ENCODE measurements around the gene CMTM7.

Gene CMTM7

DNA sequence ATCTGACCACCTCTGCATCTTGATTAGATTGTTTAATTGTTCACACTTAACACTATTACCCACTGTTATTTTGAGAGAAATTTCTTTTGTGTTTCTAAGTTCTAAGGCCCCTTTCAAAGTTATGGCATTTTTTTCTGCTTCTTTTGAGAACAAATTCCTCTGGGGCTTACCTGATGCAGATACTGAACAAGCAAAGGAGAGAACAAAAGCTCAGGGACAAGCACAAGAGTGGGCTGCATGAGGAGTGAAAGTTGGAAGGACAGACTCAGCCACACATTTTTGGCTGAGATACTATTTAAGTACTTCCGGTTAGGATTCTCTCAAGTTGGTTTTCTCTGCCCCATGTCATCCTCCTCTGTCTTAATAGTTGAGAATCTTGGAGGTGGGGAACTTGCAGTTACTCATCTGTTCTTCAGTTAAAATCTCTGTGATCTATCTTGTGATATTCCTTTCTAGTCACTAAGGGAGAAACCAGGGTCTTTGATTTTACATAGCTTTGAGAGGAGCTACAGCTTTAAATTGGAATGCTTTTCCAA lies 56.3 kb downstream of the CMTM7 start:
- no peak for TF ChIP-seq CTCF (IDR thresholded peaks at IDR 0.05; ENCODE audit: control extremely low read depth, extremely low read depth, low read depth, missing control alignments)
- no peak for DNase-seq (ENCODE audit: extremely low spot score)
- CTCF ChIA-PET = interaction anchor here (1.0 to 5.1 kb wide), 7 partner anchors 9 to 72 kb away, joined by 3 to 42 read pairs (median 4); no protein-coding TSS in a partner anchor
- POLR2A ChIA-PET = no interaction called here

DNA sequence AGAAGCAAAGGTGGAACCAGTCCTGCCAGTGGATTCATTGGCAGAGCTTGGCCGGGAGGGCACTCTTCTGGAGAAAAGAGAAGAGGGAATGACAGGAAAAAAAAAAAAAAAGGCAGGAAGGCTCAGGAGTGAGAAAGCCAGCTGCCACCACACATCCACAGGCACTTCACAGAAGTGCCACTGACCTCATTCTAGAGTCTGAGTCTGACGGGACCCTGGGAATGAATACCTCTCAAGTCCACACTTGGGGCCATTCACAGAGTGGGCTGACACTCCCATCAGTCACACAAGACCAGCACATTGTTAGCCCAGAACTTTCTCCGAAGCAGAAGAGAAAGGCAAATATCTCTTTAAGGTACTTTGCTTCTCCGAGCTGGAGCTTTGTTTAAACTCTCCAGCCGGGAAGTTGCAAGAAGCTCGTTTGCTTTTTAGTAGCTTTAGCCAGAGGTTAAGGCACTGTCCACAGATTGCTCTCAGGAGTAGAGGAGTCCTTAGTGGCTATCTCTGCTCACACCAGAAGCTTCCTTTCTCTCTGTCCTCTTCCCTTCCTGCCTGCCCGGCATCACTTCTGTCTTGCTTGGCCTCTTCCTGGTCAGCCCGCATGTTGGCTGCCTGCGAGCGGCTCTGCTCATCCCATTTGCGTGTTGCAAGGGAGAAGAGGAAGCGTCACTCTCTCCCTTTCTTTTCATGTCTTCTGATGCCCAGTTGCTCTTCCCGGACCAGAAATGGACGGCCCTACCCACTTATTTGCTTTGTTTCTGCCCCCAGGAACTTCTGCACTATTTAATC lies 57.2 kb downstream of the CMTM7 start:
- ChIA-PET CTCF (interaction anchor here (1.0 to 5.1 kb wide), 11 partner anchors 8 to 271 kb away, joined by 3 to 42 read pairs (median 4); no protein-coding TSS in a partner anchor), POLR2A (no interaction called here)
- no peak for TF ChIP-seq CTCF (IDR thresholded peaks at IDR 0.05; ENCODE audit: control extremely low read depth, extremely low read depth, low read depth, missing control alignments)
- DNase-seq (ENCODE audit: extremely low spot score) = no peak

DNA sequence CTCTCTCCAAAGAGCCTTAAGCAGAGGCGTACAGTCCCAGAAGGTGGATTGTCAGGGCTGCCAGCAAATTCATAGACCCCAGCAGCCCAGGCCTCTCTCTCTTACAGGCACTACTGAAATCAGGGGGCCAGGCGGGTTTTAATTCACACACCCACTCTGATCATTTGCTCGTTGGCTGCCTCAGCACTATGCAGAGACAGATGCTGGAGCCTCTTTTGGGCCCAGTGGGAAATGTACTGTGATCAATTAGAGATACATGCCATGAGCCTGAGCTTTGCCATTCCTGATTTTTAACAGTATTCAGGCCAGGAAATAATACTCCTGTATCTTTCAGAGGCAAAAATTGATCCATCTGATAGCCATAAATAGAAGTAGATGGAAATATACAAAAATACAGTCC lies 58.0 kb downstream of the CMTM7 start:
- POLR2A ChIA-PET = no interaction called here
- CTCF ChIA-PET = interaction anchor here (1.1 to 5.1 kb wide), 9 partner anchors 9 to 272 kb away, joined by 3 to 42 read pairs (median 3); no protein-coding TSS in a partner anchor
- no peak for TF ChIP-seq CTCF (IDR thresholded peaks at IDR 0.05; ENCODE audit: control extremely low read depth, extremely low read depth, low read depth, missing control alignments)
- no peak for DNase-seq (ENCODE audit: extremely low spot score)

- no peak for TF ChIP-seq CTCF (IDR thresholded peaks at IDR 0.05; ENCODE audit: control extremely low read depth, extremely low read depth, low read depth, missing control alignments)
- POLR2A ChIA-PET = no interaction called here
- CTCF ChIA-PET = interaction anchor here (1.1 to 5.1 kb wide), 7 partner anchors 10 to 273 kb away, joined by 3 to 42 read pairs (median 5); no protein-coding TSS in a partner anchor
- DNase-seq (ENCODE audit: extremely low spot score) = no peak
Observed at GRCh38 chr3:32450426-32450825, 58.8 kb downstream of the CMTM7 start.

GRCh38 chr3:32450992-32451659 lies 59.5 kb downstream of the CMTM7 start:
- POLR2A ChIA-PET = no interaction called here
- CTCF ChIA-PET = interaction anchor here (0.6 to 5.1 kb wide), 5 partner anchors 10 to 292 kb away, joined by 3 to 42 read pairs (median 3); no protein-coding TSS in a partner anchor
- TF ChIP-seq CTCF (IDR thresholded peaks at IDR 0.05; ENCODE audit: control extremely low read depth, extremely low read depth, low read depth, missing control alignments) = no peak
- DNase-seq (ENCODE audit: extremely low spot score) = no peak

DNA sequence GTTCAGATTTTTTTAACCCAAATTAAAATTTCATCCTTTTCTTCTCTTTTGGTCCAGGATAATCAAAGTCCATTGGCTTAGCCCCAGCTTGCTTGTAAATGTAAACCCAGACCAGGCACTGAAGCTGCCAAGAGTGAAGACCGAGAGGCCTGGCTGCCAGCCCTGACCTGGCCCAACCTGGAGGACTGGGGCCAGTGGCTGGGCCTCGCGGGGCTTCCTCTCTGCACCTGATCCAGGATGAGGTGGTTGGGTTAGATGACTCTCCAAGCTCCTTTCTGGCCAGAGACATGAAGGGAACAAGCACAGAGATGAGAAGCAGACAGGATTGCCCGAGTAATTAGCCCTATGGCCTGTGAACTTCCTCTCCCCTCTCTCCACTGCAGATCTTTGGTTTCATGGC lies 60.4 kb downstream of the CMTM7 start:
- ChIA-PET CTCF (interaction anchor here (0.6 to 5.1 kb wide), 3 partner anchors 14 to 293 kb away, joined by 3 to 42 read pairs (median 6); no protein-coding TSS in a partner anchor), POLR2A (no interaction called here)
- TF ChIP-seq CTCF (IDR thresholded peaks at IDR 0.05; ENCODE audit: control extremely low read depth, extremely low read depth, low read depth, missing control alignments) = no peak
- DNase-seq (ENCODE audit: extremely low spot score) = no peak
